ENCODE data around the gene C3orf85. TPM values are rescaled to one million over a fixed set of nuclear protein-coding genes. Genes with fewer than 3 reads are reported as not detected.
"Not testable (repeated sequence)": the region's sequence is repeated elsewhere in the genome, so short reads cannot be mapped to it uniquely, and the experiment has no call there.

C3orf85 gene
- polyA plus RNA-seq, 1 donor (not counting 4 experiments of a cell fraction or from before 2014, with no cell fraction given), result not detected

DNA sequence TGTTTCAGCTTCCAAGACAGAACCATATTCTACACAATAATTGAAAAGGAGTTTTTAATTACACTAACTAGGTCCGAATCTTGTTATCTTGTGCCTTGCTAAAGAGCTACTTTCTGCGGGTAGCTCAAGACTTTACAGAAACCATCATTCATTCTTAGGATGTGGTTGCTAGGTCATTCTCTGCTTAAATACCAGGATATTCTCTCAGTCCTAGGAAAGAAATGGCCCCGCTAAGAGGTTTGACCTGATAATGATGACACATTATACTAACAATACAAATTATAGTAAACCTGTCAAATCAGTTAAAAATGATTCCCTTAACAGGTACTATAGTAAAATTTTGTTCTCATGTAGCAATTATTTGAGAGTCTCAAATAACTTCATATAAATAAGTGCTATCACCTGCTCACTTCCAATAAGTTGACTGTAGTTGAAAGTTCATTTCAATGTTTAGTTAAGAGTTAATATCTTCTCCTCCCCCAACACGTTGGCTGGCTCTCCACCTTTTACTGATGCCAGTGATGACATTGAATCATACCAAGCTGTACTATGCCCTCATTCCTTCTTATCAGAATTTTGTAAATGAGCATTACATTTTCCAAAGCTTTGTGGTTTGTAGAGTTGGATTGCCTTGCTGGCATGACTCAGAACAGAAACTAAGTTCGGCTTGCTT, 3.6 kb upstream of the C3orf85 start:
- Histone ChIP-seq H3K4me1 (ENCODE audit: control insufficient read depth, extremely low read depth, insufficient read depth, low read length) (no peaks in the 10 kb centered on the region), H3K9me1 (ENCODE audit: control insufficient read depth, extremely low read depth, insufficient read depth, low read length) (no peaks in the 10 kb centered on the region), H3K27ac (ENCODE audit: control insufficient read depth, insufficient read depth, low read length) (no peak overlapping the region), H2AFZ (ENCODE audit: control insufficient read depth, low read length) (no peak overlapping the region), H3K79me2 (ENCODE audit: control insufficient read depth, insufficient read depth, low read length) (no peaks in the 10 kb centered on the region), H3K9ac (ENCODE audit: control insufficient read depth, extremely low read depth, insufficient read depth, low read length) (no peak overlapping the region), H4K20me1 (ENCODE audit: control insufficient read depth, extremely low read depth, insufficient read depth, low read length) (no peaks in the 10 kb centered on the region), H3K4me3 (ENCODE audit: control insufficient read depth in 2 of 3, extremely low read depth in 1 of 3, insufficient read depth in 2 of 3, low read depth in 1 of 3, low read length in 3 of 3) (no peak overlapping the region), H3K27me3 (ENCODE audit: control insufficient read depth, extremely low read depth, insufficient read depth, low read length) (no peaks in the 10 kb centered on the region), H3K9me3 (ENCODE audit: control insufficient read depth, low read depth, low read length) (no peaks in the 10 kb centered on the region), H3K36me3 (ENCODE audit: control insufficient read depth in 2 of 2, extremely low read depth in 1 of 2, insufficient read depth in 2 of 2, low read length in 2 of 2) (no peaks in the 10 kb centered on the region), H3K4me2 (ENCODE audit: control insufficient read depth, extremely low read depth, insufficient read depth, low read depth, low read length) (no peak overlapping the region)
- TF ChIP-seq EZH2 (IDR thresholded peaks at IDR 0.05; ENCODE audit: low read length), result no peak
- TF ChIP-seq, protein P1, sequence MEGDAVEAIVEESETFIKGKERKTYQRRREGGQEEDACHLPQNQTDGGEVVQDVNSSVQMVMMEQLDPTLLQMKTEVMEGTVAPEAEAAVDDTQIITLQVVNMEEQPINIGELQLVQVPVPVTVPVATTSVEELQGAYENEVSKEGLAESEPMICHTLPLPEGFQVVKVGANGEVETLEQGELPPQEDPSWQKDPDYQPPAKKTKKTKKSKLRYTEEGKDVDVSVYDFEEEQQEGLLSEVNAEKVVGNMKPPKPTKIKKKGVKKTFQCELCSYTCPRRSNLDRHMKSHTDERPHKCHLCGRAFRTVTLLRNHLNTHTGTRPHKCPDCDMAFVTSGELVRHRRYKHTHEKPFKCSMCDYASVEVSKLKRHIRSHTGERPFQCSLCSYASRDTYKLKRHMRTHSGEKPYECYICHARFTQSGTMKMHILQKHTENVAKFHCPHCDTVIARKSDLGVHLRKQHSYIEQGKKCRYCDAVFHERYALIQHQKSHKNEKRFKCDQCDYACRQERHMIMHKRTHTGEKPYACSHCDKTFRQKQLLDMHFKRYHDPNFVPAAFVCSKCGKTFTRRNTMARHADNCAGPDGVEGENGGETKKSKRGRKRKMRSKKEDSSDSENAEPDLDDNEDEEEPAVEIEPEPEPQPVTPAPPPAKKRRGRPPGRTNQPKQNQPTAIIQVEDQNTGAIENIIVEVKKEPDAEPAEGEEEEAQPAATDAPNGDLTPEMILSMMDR (optimal IDR thresholded peaks at IDR 0.05 in 1 of 3, IDR thresholded peaks at IDR 0.05 in 1 of 3, conservative IDR thresholded peaks at IDR 0.05 in 1 of 3; ENCODE audit: extremely low read depth in 1 of 3, insufficient read depth in 2 of 3, low read length in 3 of 3), result no peak
- FAIRE-seq (no peak), DNase-seq (ENCODE audit: low read depth, low spot score) (no peak)
- dilution Hi-C loops (cut with MboI; ENCODE audit: extremely low pct_ligation_motif_present, low sequenced_read_pairs), result no loop called here

- H3K4me1 ChIP-seq (ENCODE audit: control insufficient read depth, extremely low read depth, insufficient read depth, low read length); DNase-seq (ENCODE audit: low read depth, low spot score); H3K36me3 ChIP-seq (ENCODE audit: control insufficient read depth in 2 of 2, extremely low read depth in 1 of 2, insufficient read depth in 2 of 2, low read length in 2 of 2); H3K79me2 ChIP-seq (ENCODE audit: control insufficient read depth, insufficient read depth, low read length); H3K9ac ChIP-seq (ENCODE audit: control insufficient read depth, extremely low read depth, insufficient read depth, low read length); H3K27ac ChIP-seq (ENCODE audit: control insufficient read depth, insufficient read depth, low read length); dilution Hi-C loops (cut with MboI; ENCODE audit: extremely low pct_ligation_motif_present, low sequenced_read_pairs); H4K20me1 ChIP-seq (ENCODE audit: control insufficient read depth, extremely low read depth, insufficient read depth, low read length); H3K27me3 ChIP-seq (ENCODE audit: control insufficient read depth, extremely low read depth, insufficient read depth, low read length); H3K9me1 ChIP-seq (ENCODE audit: control insufficient read depth, extremely low read depth, insufficient read depth, low read length); FAIRE-seq; H3K4me3 ChIP-seq (ENCODE audit: control insufficient read depth in 2 of 3, extremely low read depth in 1 of 3, insufficient read depth in 2 of 3, low read depth in 1 of 3, low read length in 3 of 3); H2AFZ ChIP-seq (ENCODE audit: control insufficient read depth, low read length); H3K9me3 ChIP-seq (ENCODE audit: control insufficient read depth, low read depth, low read length); H3K4me2 ChIP-seq (ENCODE audit: control insufficient read depth, extremely low read depth, insufficient read depth, low read depth, low read length): not testable (repeated sequence)
Observed at GRCh38 chr3:109133474-109133816, 3.1 kb upstream of the C3orf85 start.

DNA sequence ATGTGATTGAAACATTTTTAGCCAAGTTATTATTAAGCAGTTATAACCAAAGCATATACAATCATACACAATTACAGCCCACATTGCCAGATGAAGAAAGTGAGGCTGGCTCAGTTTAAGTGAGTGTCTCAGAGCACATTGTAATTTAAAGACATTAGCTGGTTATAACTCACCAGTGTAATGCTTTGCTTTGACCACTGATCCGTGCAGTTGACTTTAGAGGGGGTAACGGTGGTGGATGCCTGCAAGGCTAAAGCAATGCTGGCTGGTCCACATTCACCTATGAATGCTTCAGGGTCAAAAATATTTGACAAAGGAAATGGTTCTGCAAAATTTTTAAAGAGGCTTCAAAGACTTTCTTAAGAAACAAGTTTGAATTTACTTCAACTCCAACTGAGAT, 1.2 kb downstream of the C3orf85 start:
- no peak for FAIRE-seq
- Histone ChIP-seq H3K4me3 (ENCODE audit: control insufficient read depth in 2 of 3, extremely low read depth in 1 of 3, insufficient read depth in 2 of 3, low read depth in 1 of 3, low read length in 3 of 3) (no peak overlapping the region), H3K4me2 (ENCODE audit: control insufficient read depth, extremely low read depth, insufficient read depth, low read depth, low read length) (no peak overlapping the region), H3K27ac (ENCODE audit: control insufficient read depth, insufficient read depth, low read length) (no peak overlapping the region), H3K9ac (ENCODE audit: control insufficient read depth, extremely low read depth, insufficient read depth, low read length) (no peak overlapping the region), H3K27me3 (ENCODE audit: control insufficient read depth, extremely low read depth, insufficient read depth, low read length) (no peaks in the 10 kb centered on the region), H3K79me2 (ENCODE audit: control insufficient read depth, insufficient read depth, low read length) (no peaks in the 10 kb centered on the region), H3K9me3 (ENCODE audit: control insufficient read depth, low read depth, low read length) (no peaks in the 10 kb centered on the region), H3K4me1 (ENCODE audit: control insufficient read depth, extremely low read depth, insufficient read depth, low read length) (no peaks in the 10 kb centered on the region), H2AFZ (ENCODE audit: control insufficient read depth, low read length) (no peak overlapping the region), H3K36me3 (ENCODE audit: control insufficient read depth in 2 of 2, extremely low read depth in 1 of 2, insufficient read depth in 2 of 2, low read length in 2 of 2) (no peaks in the 10 kb centered on the region), H3K9me1 (ENCODE audit: control insufficient read depth, extremely low read depth, insufficient read depth, low read length) (no peaks in the 10 kb centered on the region), H4K20me1 (ENCODE audit: control insufficient read depth, extremely low read depth, insufficient read depth, low read length) (no peaks in the 10 kb centered on the region)
- no peak for DNase-seq (ENCODE audit: low read depth, low spot score)
- dilution Hi-C loops (cut with MboI; ENCODE audit: extremely low pct_ligation_motif_present, low sequenced_read_pairs), result no loop called here
- no peak for TF ChIP-seq EZH2 (IDR thresholded peaks at IDR 0.05; ENCODE audit: low read length)
- TF ChIP-seq, protein P1 (optimal IDR thresholded peaks at IDR 0.05 in 1 of 3, IDR thresholded peaks at IDR 0.05 in 1 of 3, conservative IDR thresholded peaks at IDR 0.05 in 1 of 3; ENCODE audit: extremely low read depth in 1 of 3, insufficient read depth in 2 of 3, low read length in 3 of 3), result no peak
